GM19438 (cell line): ENCODE measurements around the gene NEK11.
"Not testable (repeated sequence)": the region's sequence is repeated elsewhere in the genome, so short reads cannot be mapped to it uniquely, and the experiment has no call there.

ENCODE experiments used
- ATAC-seq: cut with Tn5 transposase; IDR thresholded peaks from one replicate; pipeline ENCODE4 v1.9.1; 2021; ENCODE audit warnings: low read depth; ENCODE audit not compliant: unreplicated experiment

NEK11 gene

DNA sequence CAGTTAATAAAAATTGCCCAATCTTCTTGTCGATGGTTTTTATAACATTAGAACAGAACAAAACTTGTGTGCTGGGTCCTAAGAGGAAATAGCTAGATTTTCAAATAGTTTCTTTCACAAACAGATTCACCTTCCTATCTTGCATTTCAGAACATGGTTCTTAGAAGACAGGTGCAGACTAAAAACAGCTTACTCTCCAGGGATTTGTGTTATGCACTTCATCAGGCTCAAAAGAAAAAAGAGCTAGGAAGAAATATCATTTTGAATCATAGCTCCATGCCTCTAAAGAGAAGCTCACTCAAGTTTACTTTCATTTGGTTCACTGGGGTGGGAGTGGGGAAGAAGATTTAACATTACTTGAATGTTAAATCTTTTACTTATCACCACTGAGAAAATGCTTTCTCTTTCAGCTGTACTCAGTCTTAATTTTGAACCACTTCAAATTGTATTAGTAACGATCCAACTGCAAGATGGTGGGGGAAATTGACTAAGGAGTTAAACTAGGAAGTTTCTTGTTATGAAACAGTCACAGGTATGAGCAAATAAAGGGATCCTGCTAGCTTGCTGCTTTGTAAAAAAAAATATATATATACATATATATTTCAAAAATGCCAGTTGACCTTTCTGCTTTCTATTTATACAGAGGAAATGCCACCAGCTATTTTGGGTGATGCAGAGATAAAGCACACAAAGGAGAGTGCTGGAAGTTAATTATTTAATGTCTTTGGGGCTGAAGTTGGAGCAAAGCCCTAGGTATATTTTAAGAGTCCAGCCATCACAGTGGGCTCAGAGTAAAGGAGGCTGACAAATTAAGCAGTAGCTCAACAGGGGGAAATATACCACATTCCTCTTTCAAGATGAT is 326.6 kb downstream of the NEK11 start:
- no peak for ATAC-seq

DNA sequence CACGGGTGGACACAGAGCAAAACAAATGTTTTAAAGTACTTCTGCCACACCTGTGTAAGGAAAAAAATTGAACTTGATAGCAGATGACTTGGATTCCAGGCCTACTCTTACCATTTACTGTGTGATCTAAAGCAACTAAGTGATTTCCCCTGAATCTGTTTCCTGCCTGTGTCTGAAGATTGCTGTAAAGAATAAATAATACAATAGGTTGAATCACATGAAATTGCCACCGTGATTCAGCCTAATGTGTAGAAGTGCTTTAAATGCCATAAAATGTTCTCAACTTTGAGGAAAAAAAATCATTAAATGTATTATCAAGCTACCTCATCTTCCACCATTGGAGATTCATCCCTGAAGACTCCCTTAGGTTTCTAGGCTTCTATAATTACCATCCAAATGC is 327.3 kb downstream of the NEK11 start:
- ATAC-seq = no peak

DNA sequence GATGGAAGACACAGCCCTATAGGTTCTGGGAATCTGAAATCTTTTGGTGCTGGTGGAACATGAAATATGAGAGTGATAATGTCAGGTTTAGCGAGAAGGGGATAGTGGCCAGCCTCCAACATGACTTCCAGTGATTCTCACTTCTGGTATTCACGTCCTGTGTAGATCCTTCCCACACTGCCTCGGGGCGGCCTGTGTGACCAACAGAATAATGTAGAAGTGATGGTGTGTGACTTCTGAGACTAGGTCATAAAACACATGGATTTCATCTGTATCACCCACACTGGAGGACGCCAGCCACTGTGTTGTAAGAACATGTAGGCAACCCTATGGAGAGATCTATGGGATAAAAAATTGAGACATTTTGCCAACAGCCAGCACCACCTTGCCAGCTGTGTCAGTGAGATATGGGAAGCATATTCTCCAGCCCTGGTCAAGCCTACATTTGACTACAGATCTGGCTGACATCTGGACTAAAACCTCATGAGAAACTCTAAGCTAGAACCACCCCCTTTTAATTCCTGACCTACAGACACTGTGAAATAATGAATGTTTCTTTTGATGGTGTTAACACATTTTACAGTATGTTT is 329.4 kb downstream of the NEK11 start:
- no peak for ATAC-seq

DNA sequence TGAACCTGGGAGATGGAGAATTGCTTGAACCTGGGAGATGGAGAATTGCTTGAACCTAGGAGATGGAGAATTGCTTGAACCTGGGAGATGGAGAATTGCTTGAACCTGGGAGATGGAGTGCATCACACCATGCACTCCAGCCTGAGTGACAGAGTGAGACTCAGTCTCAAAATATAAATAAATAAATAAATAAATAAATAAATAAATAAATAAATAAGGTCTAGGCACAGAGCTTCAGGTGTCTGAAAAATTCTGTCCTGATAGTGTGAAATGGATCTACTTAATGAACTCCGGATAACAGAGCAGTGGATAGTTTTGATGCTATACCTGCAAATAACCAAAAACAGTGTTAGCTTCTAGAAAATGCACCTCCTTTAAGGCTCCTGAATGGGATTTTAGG is 330.6 kb downstream of the NEK11 start:
- ATAC-seq = no peak

DNA sequence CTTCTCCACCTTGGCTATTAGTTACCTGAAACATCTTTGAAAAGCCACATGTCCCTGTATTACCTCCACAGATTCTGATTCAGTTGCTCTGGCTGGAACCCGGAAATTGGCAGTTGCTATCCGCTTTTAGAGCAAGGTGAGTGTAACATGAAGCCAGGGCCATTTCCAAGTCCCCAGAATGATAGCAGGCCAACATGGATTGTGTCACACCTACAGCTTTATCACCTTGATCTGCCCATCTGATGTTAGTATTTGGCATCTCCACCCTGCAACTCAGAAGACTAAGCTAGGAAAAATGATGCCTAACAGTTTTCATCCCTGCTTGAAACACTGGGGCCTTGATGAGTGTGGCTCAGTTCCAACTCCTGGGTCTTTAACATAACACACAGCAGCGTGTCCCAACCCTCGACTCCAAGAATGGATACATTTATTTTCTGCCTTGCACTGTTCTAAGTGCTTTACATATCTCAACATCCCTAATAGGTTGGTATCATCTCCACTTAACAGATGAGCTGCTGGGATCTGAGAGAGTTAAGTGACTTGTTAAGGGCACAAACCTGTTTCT is 333.6 kb downstream of the NEK11 start:
- ATAC-seq = no peak

DNA sequence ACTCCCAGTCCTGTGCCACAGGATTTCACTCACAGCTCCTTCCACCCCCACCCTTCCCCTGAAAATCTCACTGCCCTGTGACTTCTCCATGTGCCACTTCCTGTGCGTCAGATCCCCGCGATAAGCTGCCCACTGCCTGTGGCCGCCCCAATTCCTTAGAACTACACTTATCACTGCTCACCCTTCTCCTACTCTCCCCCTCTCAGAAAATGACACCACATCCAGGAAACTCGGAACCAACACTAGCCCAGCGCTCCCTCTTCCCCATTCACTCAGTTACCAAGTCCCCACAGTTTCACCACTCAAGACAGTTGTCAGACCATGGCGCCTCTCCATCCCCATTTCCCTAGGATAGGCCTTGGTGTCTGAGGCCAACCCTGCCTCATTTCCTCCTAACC is 334.4 kb downstream of the NEK11 start:
- not testable (repeated sequence) for ATAC-seq

DNA sequence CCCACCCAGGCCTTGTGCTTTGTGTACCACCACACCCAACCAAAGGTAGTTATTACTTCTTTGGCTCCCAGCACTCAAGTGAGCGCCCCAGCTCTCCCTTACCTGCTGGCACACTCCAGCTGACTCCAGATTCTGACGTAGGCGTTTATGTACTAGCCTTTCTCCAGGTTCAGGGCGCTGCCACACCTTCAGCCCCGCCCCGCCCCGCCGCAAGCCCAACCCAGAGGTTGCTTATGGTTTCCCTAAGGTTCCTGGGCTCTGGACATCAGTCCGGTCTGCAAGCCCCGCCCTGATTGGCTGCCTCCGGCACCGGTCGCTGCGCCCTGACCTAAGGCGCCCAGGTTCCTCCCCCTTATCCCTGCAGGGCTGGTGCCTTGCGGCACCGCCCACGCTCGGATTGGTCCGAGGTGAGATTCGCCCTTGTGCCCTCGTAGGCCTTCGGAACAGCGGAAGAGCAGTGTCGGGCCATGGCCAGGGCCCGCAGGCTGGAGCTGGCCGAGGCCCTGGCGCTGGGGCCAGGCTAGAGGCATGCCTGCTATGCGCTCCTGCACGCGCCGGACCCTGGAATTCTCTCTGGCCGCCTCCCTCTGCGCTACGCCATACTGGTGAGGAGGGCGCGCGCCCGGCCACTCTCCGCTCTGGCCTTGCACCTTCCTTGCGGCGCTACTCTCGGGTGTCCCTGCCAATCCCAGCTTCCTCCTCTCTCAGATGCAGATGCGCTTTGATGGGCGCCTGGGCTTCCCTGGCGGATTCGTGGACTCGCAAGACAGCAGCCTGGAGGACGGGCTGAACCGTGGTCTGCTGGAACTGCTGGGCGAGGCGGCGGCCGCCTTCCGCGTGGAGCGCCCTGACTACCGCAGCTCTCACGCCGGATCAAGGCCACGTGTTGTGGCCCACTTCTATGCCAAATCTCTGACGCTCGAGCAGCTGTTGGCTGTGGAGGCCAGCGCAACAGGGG is 335.1 kb downstream of the NEK11 start:
- no peak for ATAC-seq

DNA sequence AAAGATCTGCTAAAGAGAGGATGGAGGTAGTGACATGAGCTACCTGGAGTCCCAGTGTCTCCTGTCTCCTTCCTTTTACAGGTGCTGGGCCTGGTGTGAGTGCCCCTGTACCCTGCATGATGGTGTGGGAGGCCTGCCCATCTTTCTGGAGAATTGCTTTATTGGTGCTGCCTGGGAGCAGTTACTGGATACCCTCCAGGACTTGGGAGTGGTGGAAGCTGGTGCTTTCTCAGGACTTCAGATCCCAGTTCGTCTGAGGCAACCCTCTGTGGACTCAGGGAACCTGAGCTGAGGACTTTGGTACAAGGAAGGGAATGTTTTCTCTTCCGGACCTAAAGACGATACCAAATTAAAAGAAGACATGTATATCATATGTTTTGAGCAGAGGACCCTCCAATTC is 336.6 kb downstream of the NEK11 start:
- no peak for ATAC-seq

DNA sequence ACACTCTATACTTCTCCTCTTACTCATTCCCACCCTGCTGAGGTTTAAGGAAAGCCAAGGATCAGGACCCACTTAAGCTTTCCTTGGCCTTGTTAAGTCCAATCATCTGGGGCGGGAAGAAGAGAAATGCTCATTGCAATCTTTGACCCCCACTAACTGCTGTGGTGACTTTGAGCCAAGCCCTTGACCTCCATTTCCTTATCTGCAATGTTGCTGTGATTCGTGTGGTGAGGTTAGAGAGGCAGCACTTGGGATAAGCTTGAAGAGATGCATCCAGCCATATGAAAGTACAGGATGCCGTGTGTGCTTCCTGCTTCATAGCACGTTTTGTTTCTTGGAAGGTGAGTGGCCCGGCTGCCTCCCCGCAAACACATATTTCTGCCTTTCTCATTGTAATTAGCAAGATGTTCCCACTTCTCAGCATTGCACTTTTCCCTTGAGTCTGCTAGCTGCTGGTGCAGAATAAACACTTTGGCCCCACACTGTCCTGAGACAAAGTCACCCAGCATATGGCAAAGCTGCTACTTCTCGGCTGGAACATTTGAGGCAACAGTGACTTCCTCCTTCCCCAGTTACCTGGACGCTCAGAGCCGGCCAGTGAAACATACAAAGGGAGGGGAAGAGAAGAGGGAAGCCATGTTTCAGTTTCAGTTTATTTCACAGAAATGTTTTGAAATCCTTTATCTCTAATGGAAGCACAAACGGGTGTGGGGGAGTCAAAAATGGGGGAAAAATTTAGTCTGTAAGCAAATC is 344.4 kb downstream of the NEK11 start:
- no peak for ATAC-seq

DNA sequence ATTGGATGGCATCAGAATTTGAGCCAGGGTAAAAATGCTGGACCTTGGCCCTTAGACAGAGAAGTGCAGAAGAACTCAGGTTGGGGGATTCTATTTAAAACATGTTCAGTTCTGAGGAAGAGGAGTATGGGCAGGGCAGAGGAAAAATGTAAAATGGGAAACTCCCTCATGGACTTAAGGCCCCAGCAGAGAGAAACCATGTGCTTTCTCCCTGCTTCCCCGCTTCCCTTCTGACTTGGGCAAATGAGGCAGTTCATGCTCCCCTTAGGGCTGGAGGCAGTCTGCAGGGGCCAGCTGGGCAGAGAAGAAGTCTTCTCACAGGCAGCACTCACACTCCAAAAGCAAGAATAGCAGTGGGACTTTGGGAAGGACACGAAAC is 345.0 kb downstream of the NEK11 start:
- ATAC-seq = no peak

DNA sequence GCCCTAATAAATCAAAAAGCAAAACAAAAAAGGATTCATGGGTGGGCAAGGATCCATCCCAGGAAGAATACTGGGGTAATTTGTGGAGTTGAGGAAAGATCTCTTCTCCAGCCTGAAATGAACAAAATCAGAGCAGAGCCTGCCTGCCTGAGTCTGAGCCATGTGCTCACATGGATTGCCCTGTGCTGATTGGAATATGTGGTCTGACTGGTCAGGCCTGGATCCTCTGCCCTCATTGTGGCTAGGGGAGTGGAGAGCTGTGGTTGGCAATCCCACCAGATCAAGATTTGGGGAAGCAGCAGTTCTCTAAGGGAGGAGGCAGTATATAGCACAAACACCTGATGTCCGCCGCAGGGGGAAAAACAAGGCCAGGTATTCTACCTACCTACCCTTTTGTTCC is 348.1 kb downstream of the NEK11 start:
- no peak for ATAC-seq

DNA sequence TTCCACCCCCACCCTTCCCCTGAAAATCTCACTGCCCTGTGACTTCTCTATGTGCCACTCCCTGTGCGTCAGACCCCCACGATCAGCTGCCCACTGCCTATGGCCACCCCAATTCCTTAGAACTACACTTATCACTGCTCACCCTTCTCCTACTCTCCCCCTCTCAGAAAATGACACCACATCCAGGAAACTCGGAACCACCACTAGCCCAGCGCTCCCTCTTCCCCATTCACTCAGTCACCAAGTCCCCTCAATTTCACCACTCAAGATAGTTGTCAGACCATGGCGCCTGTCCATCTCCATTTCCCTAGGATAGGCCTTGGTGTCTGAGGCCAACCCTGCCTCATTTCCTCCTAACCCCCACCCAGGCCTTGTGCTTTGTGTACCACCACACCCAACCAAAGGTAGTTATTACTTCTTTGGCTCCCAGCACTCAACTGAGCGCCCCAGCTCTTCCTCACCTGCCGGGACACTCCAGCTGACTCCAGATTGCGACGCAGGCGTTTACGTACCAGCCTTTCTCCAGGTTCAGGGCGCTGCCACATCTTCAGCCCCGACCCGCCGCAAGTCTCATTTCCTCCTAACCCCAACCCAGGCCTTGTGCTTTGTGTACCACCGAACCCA is 354.3 kb downstream of the NEK11 start:
- peak; percentile 13 for ATAC-seq

DNA sequence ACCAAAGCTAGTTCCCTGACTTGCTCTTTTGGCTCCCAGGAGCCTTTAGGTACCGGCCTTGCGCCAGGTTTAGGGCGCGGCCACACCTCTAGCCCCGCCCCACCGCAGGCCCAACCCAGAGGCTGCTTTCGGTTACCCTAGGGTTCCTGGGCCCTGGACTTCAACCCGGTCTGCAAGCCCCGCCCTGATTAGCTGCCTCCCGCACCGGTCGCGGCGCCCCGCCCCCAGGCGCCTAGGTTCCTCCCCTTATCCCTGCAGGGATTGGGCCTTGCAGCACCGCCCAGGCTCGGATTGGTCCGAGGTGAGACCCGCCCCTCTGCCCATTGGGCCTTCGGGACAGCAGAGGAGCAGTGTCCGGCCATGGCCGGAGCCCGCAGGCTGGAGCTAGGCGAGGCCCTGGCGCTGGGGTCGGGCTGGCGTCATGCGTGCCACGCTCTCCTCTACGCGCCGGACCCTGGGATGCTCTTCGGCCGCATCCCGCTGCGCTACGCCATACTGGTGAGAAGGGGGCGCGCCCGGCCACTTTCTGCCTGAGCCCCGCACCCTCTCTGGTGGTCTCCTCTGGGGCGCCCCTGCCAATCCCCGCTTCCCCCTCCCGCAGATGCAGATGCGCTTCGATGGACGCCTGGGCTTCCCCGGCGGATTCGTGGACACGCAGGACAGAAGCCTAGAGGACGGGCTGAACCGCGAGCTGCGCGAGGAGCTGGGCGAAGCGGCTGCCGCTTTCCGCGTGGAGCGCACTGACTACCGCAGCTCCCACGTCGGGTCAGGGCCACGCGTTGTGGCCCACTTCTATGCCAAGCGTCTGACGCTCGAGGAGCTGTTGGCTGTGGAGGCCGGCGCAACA is 355.0 kb downstream of the NEK11 start, which contains the start of gene NUDT16:
TSS of gene NUDT16 (plus strand) at position 330 of the 847 bp plus-strand sequence. CDS start at position 361, 31 bp downstream.
- peak; percentile 96 for ATAC-seq

DNA sequence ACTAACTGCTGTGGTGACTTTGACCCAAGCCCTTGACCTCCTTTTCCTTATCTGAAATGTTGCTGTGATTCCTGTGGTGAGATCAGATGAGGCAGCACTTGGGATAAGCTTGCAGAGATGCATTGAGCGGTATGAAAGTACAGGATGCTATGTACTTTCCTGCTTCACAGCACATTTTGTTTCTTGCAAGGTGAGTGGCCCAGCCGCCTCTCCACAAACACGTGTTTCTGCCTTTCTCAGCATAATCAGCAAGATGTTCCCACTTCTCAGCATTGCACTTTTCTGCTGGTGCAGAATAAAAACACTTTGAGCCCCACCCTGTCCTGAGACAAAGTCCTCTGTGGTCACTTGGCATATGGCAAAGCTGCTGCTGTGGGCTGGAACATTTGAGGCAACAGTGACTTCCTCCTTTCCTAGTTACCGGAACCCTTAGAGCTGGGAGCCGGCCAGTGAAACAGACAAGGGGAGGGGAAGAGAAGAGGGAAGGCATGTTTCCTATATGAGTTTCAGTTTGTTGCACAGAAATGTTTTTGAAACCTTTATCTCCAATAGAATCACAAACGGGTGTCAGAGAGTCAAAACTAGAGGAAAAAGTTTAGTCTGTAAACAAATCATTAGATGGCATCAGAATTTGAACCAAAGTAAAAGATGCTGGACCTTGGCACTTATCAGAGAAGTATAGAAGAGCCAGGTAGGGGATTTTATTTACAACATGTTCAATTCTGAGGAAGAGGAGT is 359.9 kb downstream of the NEK11 start:
- ATAC-seq = no peak

DNA sequence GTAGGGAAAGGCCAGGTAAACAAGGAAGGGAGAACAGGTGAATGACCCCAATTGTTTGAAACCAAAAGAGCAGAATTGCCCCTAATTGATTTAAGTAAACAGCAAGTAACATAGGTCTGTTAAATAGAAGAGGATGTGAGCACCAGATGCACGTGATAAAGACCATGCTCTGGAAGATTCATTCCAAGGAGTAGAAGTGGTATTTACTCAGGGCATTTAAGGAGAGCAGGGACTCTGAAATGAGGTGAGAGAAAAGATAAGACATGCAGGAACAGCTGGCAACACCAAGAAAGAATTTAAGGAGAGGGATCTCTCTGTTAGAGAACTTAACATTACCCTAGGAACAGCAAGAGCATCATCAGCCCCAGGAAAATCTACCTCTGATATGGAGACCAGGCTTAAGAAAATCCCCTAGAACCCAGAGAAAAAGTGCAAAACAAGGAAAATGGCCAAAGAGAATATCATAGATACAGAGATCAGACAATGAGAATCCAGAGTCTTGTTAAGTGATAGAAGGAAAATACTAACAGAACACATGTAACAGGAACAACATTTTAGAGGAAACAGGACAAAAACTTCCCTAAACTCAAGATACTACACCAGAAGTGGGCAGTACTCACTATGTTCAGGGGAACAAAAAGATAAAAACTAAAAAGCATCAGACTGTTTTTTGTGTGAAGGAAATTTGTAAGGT is 361.3 kb downstream of the NEK11 start:
- no peak for ATAC-seq

DNA sequence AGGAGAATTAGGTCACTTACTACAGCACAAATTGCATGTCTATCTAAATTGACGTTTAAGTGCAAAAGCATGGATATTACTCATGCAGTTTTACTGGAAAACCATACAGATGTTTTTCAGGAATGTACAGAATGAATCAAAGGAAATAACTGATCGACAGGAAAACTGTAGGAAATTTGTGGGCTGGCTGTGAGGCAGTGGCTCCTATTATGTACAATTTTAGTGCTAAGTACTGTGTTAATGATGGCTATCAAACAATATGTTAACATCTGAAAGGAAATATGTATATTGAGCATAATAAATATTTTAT is 361.8 kb downstream of the NEK11 start:
- no peak for ATAC-seq

DNA sequence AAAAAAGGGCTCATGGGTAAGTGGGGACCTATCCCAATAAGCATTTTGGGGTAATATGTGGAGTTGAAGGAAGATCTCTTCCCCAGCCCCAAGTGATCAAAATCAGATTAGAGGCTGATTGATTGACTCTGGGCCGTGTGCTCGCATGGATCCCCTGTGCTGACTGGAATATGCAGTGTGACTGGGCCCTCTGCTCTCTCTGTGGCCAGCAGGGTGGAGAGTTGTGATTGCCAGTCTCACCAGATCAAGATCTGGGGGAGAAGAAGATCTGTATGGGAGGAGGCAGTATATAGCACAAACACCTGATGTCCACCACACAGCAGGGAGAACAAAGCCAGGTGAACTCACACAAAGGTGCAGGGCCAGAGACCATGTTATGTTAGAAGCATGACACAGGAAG is 363.7 kb downstream of the NEK11 start:
- no peak for ATAC-seq

DNA sequence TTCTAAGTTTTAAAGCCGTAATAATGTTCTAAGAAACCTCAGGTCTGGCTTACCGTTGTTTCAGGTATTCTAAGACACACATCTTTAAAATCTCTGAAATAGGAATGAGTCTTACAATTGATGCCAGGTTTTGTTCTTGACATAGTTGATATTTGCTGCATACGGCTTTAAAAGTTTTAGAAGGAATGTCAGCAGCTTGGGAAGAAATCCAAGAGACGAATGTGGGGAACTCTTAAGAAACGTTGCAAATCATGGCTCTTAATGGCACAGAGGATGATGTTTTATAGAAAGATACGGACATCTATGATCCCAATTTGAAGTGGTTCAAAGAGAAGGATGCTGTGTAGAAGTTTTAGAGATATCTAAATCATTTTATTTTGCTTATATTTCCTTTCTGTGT is 366.4 kb downstream of the NEK11 start:
- no peak for ATAC-seq
